Esophagus (tissue), 2 donors: ENCODE data around the gene SLIT1. TPM values are rescaled to one million over a fixed set of nuclear protein-coding genes. Genes with fewer than 3 reads are reported as not detected.

Experiments used
- H3K27ac ChIP-seq, 2 donors: one replicate each; pipeline ENCODE4 v1.5.1; 2013; ENCODE audit warnings: low read depth in 2 of 2, mild to moderate bottlenecking in 2 of 2, inconsistent platforms in 1 of 2, low read length in 1 of 2, moderate library complexity in 1 of 2
- H3K27me3 ChIP-seq, 2 donors: one replicate each; pipeline ENCODE4 v1.6.1; 2013; ENCODE audit warnings: low read length in 2 of 2, control low read depth in 1 of 2, mild to moderate bottlenecking in 1 of 2; ENCODE audit not compliant: insufficient read depth in 2 of 2, control insufficient read depth in 1 of 2
- H3K36me3 ChIP-seq, 2 donors: one replicate each; pipeline ENCODE4 v1.6.1; 2013; ENCODE audit warnings: low read length in 1 of 2; ENCODE audit not compliant: control insufficient read depth in 2 of 2, insufficient read depth in 2 of 2
- H3K4me1 ChIP-seq, 2 donors: one replicate each; pipeline ENCODE4 v1.6.1; 2013; ENCODE audit warnings: low read length in 1 of 2; ENCODE audit not compliant: control insufficient read depth in 2 of 2, insufficient read depth in 2 of 2
- H3K4me3 ChIP-seq, 2 donors: one replicate each; pipeline ENCODE4 v1.5.1; 2013; ENCODE audit warnings: low read length in 2 of 2, mild to moderate bottlenecking in 2 of 2, low read depth in 1 of 2, moderate library complexity in 1 of 2
- H3K9me3 ChIP-seq, 2 donors: one replicate each; pipeline ENCODE4 v1.6.1; 2013; ENCODE audit warnings: mild to moderate bottlenecking in 2 of 2, low read depth in 1 of 2, low read length in 1 of 2, moderate library complexity in 1 of 2; ENCODE audit not compliant: control insufficient read depth in 2 of 2, insufficient read depth in 1 of 2
- WGBS, 2 donors: extraction: QIAGEN DNeasy Blood & Tissue Kit; methylation state at CpG; one replicate each; pipeline ENCODE4 v1.1.7; 2013; 5-methylcytosine and 5-hydroxymethylcytosine counted together
- polyA plus RNA-seq, 2 donors: library from polyadenylated mRNA; stranded (reverse); fragments of 200-250 nt; gene quantifications; one replicate each; pipeline ENCODE4 v1.2.3, GENCODE V29; 2013
- donor health status: healthy with polysubstance abuse.
- donor health status: Bipolar disorder and iron deficiency.

SLIT1 gene
- polyA plus RNA-seq, 2 donors: 0.02 TPM

DNA sequence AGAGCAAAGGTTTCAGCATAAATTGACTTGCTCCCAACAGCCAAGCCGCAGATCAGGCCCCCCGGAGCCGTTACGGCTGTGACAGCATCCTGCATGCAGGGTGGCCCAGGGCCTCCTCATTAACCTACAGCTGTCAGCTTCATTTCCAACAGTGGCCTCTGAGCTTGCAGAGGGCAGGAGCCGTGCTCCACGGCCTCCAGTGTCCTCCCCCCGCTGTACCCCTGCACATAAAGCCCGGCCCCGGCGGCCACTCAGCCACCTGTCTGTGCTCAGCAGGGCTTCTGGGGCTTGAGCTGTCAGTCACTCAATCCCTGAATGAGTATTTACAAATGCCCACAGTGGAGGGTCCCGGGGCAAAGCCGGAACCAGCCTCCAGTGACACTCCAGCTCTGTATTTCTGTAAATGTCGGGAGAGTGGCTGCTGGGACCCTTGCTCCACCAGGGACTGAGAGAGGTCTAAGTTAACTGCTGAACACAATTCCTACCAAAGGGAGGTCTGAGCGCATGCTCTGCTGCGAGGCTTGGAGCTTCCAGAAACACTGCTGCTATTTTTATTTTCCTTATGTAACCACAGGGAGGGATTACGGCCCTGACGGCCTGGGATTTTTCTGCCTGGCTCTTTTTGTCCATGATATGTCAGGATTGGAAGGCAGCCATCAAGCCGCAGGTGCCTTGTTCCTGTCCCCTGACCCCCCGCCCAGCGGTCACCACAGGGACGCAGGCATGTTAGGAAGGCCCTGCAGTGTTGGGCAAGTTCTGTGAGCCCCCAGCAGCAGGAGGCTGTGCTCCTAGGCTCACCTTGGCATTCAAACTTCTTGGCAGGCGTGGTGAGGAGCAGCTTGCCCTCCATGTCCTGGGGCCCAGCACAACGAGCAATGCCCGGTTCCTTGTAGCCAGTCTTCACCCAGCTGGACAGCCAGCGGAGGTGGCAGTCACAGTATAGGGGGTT, 165.0 kb downstream of the SLIT1 start:
- Histone ChIP-seq H3K27ac (peak overlapping the region in 1 of 2 donors; percentile 14), H3K9me3 (no peaks in the 10 kb centered on the region), H3K27me3 (no peaks in the 10 kb centered on the region), H3K4me1 (peaks cover 0 to 2% of the 10 kb centered on the region in 2 donors), H3K4me3 (no peak overlapping the region), H3K36me3 (no peaks in the 10 kb centered on the region)
- WGBS, 2 donors: 50 to 59% methylated on average over 25 of the region's 25 CpGs

DNA sequence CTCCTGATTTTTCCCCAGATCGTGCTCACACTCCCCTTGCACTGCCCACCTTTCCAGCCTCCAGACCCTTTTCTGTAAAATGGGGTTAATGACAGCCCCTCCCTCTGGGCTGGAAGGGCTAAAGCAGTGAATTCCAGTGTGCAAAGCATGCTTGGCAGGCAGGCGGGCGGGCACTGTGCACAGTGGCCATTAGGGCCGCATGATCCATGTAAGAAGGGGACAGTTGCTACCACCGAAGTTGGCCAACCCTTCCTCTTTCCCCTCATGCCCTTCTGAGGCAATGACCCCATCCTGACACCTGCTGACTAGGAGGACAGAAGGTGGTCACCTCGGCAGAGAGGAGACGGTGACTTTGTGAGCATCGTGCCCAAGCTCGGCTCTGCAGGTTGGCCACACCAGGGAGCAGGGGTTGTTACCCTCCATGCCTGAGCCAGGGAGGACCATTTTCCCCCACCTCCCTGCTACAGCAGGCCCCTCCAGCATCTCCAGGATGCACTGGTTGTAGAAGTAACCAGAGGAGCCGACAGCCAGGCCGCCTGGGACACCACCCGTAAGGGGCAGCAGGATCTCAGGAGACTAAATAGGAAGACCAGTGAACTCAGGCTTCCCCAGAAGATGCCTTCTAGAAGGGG, 166.4 kb downstream of the SLIT1 start:
- H3K9me3 ChIP-seq: no peaks in the 10 kb centered on the region

DNA sequence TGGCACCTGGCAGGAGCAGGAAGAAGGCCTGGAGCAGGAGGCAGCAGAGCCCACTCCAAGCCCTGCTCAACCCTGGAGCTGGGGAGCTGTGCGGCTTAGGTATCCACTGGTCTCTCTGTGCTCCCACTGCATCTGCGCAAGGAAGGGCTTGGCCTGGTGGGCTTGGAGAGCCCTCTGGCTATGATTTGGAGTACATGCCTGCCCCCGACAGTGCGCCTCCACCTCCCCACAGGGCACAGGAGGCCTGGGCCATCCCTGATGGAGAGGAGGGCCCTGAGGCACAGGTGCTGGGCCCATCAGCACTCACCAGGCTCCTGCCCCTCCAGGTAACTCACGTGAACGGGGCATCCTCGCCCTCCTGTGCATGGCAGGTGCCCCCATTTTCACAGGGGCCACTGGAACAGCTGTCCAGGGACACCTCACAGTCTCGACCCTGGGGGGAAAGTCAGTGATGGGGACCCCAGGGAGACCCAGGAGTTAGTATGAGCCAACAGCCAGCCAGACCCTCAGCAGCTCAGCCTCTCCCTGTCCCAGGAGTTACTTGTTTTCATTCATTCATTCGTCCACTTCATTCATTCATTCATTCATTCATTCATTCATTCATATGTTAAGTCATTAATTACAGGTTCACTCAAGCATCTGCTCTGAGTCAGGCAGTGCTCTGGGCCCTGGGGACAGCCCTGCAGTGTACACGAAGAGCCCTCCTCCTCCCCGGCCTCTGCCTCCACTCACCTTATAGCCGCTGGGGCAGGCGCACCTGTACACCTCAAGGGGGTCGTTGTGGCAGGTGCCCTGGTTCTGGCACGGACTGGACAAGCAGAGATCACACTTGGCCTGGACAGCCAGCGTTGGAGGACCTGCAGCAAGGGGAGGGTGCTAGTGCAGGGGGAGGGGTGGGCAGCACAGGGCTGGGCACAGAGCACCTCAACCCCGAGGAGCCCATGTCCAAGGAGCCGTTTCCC, 167.2 kb downstream of the SLIT1 start:
- Histone ChIP-seq H3K4me3 (no peak overlapping the region), H3K4me1 (no peaks in the 10 kb centered on the region), H3K36me3 (no peaks in the 10 kb centered on the region), H3K27ac (no peak overlapping the region), H3K9me3 (no peaks in the 10 kb centered on the region), H3K27me3 (no peaks in the 10 kb centered on the region)
- WGBS, 2 donors: 86 to 87% methylated on average over 18 of the region's 18 CpGs

More for the DNA sequence above, 166.4 kb downstream of the SLIT1 start:
- Histone ChIP-seq H3K4me3 (no peak overlapping the region), H3K4me1 (peaks cover 0 to 2% of the 10 kb centered on the region in 2 donors), H3K27me3 (no peaks in the 10 kb centered on the region), H3K27ac (no peak overlapping the region), H3K36me3 (no peaks in the 10 kb centered on the region)
- WGBS, 2 donors: 91 to 96% methylated on average over 12 of the region's 12 CpGs

DNA sequence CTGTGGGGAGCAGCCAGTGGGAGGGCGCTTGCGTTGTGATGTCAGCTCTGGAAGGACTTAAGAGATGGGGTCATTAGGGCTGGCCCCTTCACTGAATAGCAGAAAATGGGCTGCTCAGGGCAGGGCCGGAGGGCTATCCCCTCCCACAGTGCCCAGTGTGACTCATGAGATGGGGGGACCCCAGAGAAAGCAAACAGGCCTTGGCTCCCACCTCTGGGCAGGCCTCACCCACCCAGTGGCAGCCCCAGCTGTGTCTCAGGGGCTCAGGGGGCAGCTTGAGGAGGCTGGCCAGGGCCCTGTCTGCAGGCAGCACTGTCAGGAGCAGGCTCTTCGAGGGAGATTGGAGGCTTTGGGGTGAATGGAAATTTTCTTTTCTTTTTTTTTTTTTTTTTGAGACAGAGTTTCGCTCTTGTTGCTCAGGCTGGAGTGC, 168.3 kb downstream of the SLIT1 start:
- Histone ChIP-seq H3K9me3 (no peaks in the 10 kb centered on the region), H3K27me3 (no peaks in the 10 kb centered on the region), H3K36me3 (no peaks in the 10 kb centered on the region), H3K4me3 (no peak overlapping the region), H3K4me1 (no peaks in the 10 kb centered on the region), H3K27ac (no peak overlapping the region)
- WGBS, 2 donors: 93 to 95% methylated on average over 5 of the region's 5 CpGs

DNA sequence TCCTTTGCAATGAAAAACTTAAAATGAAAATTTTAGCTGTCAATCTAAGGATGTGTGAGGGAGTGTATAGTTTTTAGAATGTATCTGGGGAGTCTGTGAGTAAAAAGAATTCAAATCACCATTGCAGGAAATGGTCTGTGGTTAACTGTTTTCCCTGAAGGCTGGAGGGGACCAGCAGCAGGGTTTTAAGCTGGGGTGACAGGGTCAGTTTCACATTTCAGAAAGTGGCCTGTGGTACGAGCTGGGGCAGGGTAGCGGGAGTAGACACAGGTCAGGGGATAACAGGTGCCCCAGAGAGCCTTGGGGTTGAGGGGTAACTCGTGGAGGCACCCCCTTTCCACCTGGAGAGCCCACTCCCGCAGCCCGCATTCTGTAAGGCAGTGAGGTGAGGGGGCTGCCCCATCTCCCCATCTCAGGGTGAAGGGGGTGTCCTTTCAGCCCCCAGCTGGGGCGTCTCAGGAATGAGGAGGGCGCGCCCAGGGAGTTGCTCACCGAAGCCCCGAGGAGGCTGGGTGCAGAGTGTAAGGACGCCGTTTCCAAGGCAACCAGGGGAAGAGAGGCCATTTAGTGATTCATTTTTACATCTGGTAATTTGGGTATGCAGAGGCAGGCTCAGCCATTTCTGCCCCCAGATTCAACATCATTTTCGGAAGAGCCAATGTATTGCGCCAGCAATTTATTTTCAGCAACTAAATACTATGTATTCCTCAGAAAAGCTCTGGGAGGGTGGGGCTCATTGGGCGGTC, 168.9 kb downstream of the SLIT1 start:
- H3K9me3 ChIP-seq: no peaks in the 10 kb centered on the region
- 78 to 82% methylated on average over 15 of the region's 15 CpGs for WGBS, 2 donors
- no peak overlapping the region for H3K4me3 ChIP-seq
- no peaks in the 10 kb centered on the region for H3K4me1 ChIP-seq
- H3K27me3 ChIP-seq: no peaks in the 10 kb centered on the region
- H3K36me3 ChIP-seq: no peaks in the 10 kb centered on the region
- H3K27ac ChIP-seq: no peak overlapping the region

DNA sequence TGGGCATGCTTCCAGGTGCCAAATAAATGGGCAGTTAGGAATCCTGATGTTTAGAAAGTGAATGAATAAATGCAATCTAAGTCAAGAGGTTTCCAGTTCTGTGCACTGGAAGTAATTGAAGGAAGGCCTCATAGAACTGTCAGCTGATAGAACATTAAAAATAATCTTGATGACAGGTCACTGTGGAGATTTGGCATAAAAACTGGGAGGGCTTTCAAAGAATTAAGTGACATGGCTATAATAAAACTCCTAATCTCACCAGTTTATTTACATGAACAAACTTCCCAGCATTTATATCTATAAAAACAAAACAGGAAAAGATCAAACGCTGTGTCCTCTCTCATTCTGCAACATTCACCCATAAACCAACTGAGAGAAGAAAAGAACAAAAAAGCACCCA, 170.5 kb downstream of the SLIT1 start:
- Histone ChIP-seq H3K27ac (no peak overlapping the region), H3K4me3 (no peak overlapping the region), H3K36me3 (no peaks in the 10 kb centered on the region), H3K9me3 (no peaks in the 10 kb centered on the region), H3K4me1 (no peaks in the 10 kb centered on the region), H3K27me3 (no peaks in the 10 kb centered on the region)
- WGBS, 2 donors: 71 to 76% methylated on average over 1 of the region's 1 CpG

DNA sequence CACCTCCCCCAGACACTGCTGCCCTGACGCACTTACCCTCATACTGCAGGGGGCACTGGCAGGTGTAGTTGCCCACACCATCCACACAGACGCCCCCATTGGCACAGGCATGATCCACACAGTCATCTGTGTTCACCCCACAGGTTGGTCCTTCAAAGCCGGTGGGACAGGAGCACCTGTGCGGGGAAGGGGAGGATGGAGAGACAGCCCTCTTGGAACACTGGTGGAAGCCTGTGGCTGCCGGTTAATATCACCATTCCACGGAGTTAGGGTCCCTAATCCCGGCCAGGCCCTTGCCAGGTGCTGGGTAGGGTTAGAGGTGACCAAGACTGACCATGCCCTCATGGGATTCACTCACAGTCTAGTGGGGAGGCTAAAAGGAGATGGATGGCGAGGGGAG, 171.8 kb downstream of the SLIT1 start:
- Histone ChIP-seq H3K9me3 (no peaks in the 10 kb centered on the region), H3K36me3 (no peaks in the 10 kb centered on the region), H3K27ac (no peak overlapping the region), H3K4me3 (no peak overlapping the region), H3K27me3 (no peaks in the 10 kb centered on the region), H3K4me1 (no peaks in the 10 kb centered on the region)
- 86 to 89% methylated on average over 8 of the region's 8 CpGs for WGBS, 2 donors

DNA sequence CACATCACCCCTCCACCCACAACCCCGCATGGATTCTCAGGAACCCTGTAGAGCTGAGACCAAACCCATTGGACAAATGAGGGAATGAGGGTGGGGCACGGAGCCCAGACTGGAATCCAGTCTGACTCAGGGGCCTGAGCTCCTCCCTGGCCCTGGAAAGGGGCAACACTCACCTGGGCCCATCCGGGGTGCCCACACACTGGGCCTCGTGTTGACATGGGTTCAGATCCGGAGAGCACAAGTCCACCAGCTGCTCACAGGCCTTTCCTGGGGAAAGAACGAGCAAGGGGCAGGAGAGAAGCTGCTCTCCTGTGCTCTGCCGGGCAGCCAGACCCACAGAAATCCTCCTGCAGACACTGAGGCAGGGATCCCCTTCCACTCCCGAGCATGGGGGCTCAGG, 172.2 kb downstream of the SLIT1 start:
- H3K4me1 ChIP-seq: no peaks in the 10 kb centered on the region
- no peaks in the 10 kb centered on the region for H3K9me3 ChIP-seq
- no peak overlapping the region for H3K27ac ChIP-seq
- H3K36me3 ChIP-seq: no peaks in the 10 kb centered on the region
- no peaks in the 10 kb centered on the region for H3K27me3 ChIP-seq
- WGBS, 2 donors: 85 to 89% methylated on average over 8 of the region's 8 CpGs
- no peak overlapping the region for H3K4me3 ChIP-seq

DNA sequence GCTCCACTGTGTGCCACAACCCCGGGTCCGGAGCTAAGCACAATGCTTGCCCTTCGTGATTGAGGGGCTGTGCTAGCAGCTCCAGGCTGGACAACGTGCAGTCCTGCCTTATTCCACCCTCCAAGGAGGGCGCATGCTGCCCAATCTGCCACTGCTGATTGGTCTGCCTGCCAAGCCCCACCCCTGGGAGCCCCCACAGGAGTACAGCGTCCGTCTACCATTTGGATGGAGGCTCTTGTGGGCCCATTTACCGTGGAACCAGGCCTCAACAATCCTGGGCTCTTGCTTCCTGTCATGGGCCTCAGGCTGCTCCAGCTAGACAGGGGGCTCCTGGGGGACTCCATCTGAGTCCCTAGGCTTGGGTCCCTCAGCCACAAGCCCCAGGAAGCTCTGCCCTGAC, 173.3 kb downstream of the SLIT1 start:
- Histone ChIP-seq H3K4me1 (no peaks in the 10 kb centered on the region), H3K4me3 (no peak overlapping the region), H3K36me3 (no peaks in the 10 kb centered on the region), H3K27ac (no peak overlapping the region), H3K27me3 (no peaks in the 10 kb centered on the region), H3K9me3 (no peaks in the 10 kb centered on the region)
- 85 to 90% methylated on average over 8 of the region's 8 CpGs for WGBS, 2 donors
